Ascending aorta (tissue), 2 donors: ENCODE data around the gene DNAJC17. TPM values are rescaled to one million over a fixed set of nuclear protein-coding genes. Genes with fewer than 3 reads are reported as not detected.

Source experiments
- DNase-seq, 2 donors: peaks; one replicate each; pipeline ENCODE4 v3.0.0-alpha.2; 2019; ENCODE audit warnings: low spot score in 2 of 2
- H3K27ac ChIP-seq, 2 donors: fragments of 200-600 bp; sonication (generic); one replicate each; pipeline ENCODE4 v1.5.1; 2016 to 2017; ENCODE audit warnings: mild to moderate bottlenecking in 1 of 2
- H3K27me3 ChIP-seq: fragments of 200-600 bp; sonication (generic); one replicate; pipeline ENCODE4 v1.5.1; 2017
- H3K36me3 ChIP-seq, 2 donors: fragments of 200-600 bp; sonication (generic); one replicate each; pipeline ENCODE4 v1.5.1; 2016
- H3K4me1 ChIP-seq, 2 donors: fragments of 200-600 bp; sonication (generic); one replicate each; pipeline ENCODE4 v1.5.1; 2016 to 2017; ENCODE audit warnings: mild to moderate bottlenecking in 1 of 2
- H3K4me3 ChIP-seq, 2 donors: fragments of 200-600 bp; sonication (generic); one replicate each; pipeline ENCODE4 v1.5.1; 2016 to 2017; ENCODE audit warnings: mild to moderate bottlenecking in 1 of 2
- H3K9me3 ChIP-seq, 2 donors: fragments of 200-600 bp; sonication (generic); one replicate each; pipeline ENCODE4 v1.5.1; 2016
- intact Hi-C: fragments of 100-400 bp; cut with DNase I; formaldehyde crosslinking; loops from one replicate; pipeline ENCODE4 v1.15.1; 2023
- total RNA-seq: library from RNA; depleted of rRNA; stranded (reverse); fragments of >200 nt; gene quantifications from one replicate; pipeline ENCODE4 v1.1.0, GENCODE V29; 2016
- TF ChIP-seq, protein P1 (sequence below), 3 experiments: fragments of 200-600 bp in 2 of 3; fragments of 450-650 bp in 1 of 3; sonication (generic) in 2 of 3; IDR thresholded peaks; one replicate each; pipeline ENCODE4 v1.5.1; 2016 to 2019; ENCODE audit warnings: antibody characterized with exemption in 3 of 3, mild to moderate bottlenecking in 1 of 3, moderate library complexity in 1 of 3

Gene DNAJC17
- total RNA-seq, 1 donor from 2014 or later, result 26.2 TPM

GRCh38 chr15:40793216-40793989, 13.9 kb downstream of the DNAJC17 start:
- intact Hi-C loops, result no loop called here
- H3K27me3 ChIP-seq, result no peaks in the 10 kb centered on the region
- H3K9me3 ChIP-seq, result no peaks in the 10 kb centered on the region
- no peak for DNase-seq
- TF ChIP-seq, protein P1, sequence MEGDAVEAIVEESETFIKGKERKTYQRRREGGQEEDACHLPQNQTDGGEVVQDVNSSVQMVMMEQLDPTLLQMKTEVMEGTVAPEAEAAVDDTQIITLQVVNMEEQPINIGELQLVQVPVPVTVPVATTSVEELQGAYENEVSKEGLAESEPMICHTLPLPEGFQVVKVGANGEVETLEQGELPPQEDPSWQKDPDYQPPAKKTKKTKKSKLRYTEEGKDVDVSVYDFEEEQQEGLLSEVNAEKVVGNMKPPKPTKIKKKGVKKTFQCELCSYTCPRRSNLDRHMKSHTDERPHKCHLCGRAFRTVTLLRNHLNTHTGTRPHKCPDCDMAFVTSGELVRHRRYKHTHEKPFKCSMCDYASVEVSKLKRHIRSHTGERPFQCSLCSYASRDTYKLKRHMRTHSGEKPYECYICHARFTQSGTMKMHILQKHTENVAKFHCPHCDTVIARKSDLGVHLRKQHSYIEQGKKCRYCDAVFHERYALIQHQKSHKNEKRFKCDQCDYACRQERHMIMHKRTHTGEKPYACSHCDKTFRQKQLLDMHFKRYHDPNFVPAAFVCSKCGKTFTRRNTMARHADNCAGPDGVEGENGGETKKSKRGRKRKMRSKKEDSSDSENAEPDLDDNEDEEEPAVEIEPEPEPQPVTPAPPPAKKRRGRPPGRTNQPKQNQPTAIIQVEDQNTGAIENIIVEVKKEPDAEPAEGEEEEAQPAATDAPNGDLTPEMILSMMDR (IDR thresholded peaks at IDR 0.05), result no peak
- H3K4me1 ChIP-seq, result no peaks in the 10 kb centered on the region
- no peak overlapping the region for H3K27ac ChIP-seq
- H3K36me3 ChIP-seq, result peaks cover 9% of the 10 kb centered on the region in 2 donors
- no peak overlapping the region for H3K4me3 ChIP-seq

GRCh38 chr15:40792394-40792793, 14.9 kb downstream of the DNAJC17 start:
- Histone ChIP-seq H3K4me3 (no peak overlapping the region), H3K4me1 (peaks cover 0 to 2% of the 10 kb centered on the region in 2 donors), H3K27me3 (no peaks in the 10 kb centered on the region), H3K27ac (no peak overlapping the region), H3K9me3 (no peaks in the 10 kb centered on the region), H3K36me3 (peaks cover 9% of the 10 kb centered on the region in 2 donors)
- intact Hi-C loops, result no loop called here
- TF ChIP-seq, protein P1 (IDR thresholded peaks at IDR 0.05), result no peak
- DNase-seq, result no peak

- DNase-seq, result no peak
Observed at GRCh38 chr15:40790718-40791117, 16.6 kb downstream of the DNAJC17 start.

DNA sequence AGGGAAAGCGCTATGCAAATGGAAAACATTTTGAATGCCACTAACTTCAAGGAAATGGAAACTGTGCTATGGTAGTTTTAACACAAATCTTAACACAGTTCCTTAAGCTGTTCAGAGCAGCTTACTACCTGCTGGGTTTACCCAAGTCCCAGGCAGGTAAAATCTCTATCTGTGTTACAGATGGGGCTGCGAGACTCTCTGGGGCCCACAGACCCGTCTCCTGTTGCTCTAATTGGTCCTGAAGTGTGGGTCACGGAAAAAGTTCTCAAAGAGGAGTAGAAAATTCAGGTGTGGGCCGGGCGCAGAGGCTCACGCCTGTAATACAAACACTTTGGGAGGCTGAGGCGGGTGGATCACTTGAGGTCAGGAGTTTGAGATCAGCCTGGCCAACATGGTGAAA, 17.3 kb downstream of the DNAJC17 start:
- Histone ChIP-seq H3K9me3 (no peaks in the 10 kb centered on the region), H3K4me3 (no peak overlapping the region), H3K4me1 (peaks cover 0 to 2% of the 10 kb centered on the region in 2 donors), H3K27ac (no peak overlapping the region), H3K27me3 (no peaks in the 10 kb centered on the region), H3K36me3 (peaks cover 9% of the 10 kb centered on the region in 2 donors)
- TF ChIP-seq, protein P1 (IDR thresholded peaks at IDR 0.05), result no peak
- intact Hi-C loops, result no loop called here
- no peak for DNase-seq

More at GRCh38 chr15:40790718-40791117, 16.6 kb downstream of the DNAJC17 start:
- peaks cover 9% of the 10 kb centered on the region in 2 donors for H3K36me3 ChIP-seq
- H3K4me3 ChIP-seq, result no peak overlapping the region
- intact Hi-C loops, result no loop called here
- peaks cover 0 to 2% of the 10 kb centered on the region in 2 donors for H3K4me1 ChIP-seq
- H3K27me3 ChIP-seq, result no peaks in the 10 kb centered on the region
- no peaks in the 10 kb centered on the region for H3K9me3 ChIP-seq
- TF ChIP-seq, protein P1 (IDR thresholded peaks at IDR 0.05), result no peak
- no peak overlapping the region for H3K27ac ChIP-seq

GRCh38 chr15:40789119-40789518, 18.2 kb downstream of the DNAJC17 start:
- intact Hi-C loops, result no loop called here
- no peaks in the 10 kb centered on the region for H3K27me3 ChIP-seq
- DNase-seq, result no peak
- H3K4me3 ChIP-seq, result no peak overlapping the region
- H3K4me1 ChIP-seq, result peaks cover 0 to 2% of the 10 kb centered on the region in 2 donors
- TF ChIP-seq, protein P1 (IDR thresholded peaks at IDR 0.05), result no peak
- peaks cover 9% of the 10 kb centered on the region in 2 donors for H3K36me3 ChIP-seq
- no peaks in the 10 kb centered on the region for H3K9me3 ChIP-seq
- no peak overlapping the region for H3K27ac ChIP-seq
